ENCODE measurements around the gene IP6K3.
A peak's percentile ranks its signal among the peaks of the same experiment; 100 is the strongest.

The IP6K3 gene

GRCh38 chr6:33770124-33770832, 23.6 kb upstream of the IP6K3 start:
- ATAC-seq: no peak
- Mint-ChIP-seq H3K4me1 (peaks cover 22% of the 10 kb centered on the region), H3K9me3 (no peaks in the 10 kb centered on the region), H3K27me3 (peaks cover 39% of the 10 kb centered on the region), H3K27ac (no peak overlapping the region), H3K4me3 (no peak overlapping the region), H3K36me3 (peaks cover 31% of the 10 kb centered on the region)

- Mint-ChIP-seq H3K36me3 (peaks cover 21% of the 10 kb centered on the region), H3K4me1 (peaks cover 22% of the 10 kb centered on the region), H3K27me3 (peaks cover 48% of the 10 kb centered on the region), H3K9me3 (no peaks in the 10 kb centered on the region), H3K27ac (no peak overlapping the region), H3K4me3 (no peak overlapping the region)
- no peak for ATAC-seq
Observed at GRCh38 chr6:33769248-33769821, 22.6 kb upstream of the IP6K3 start.

- peak; percentile 66 for ATAC-seq
- Mint-ChIP-seq H3K27me3 (peaks cover 55% of the 10 kb centered on the region), H3K4me1 (peaks cover 22% of the 10 kb centered on the region), H3K9me3 (no peaks in the 10 kb centered on the region), H3K36me3 (peaks cover 18% of the 10 kb centered on the region), H3K4me3 (no peak overlapping the region), H3K27ac (no peak overlapping the region)
Observed at GRCh38 chr6:33768644-33769120, 22.0 kb upstream of the IP6K3 start.

GRCh38 chr6:33766921-33767907, 20.5 kb upstream of the IP6K3 start:
- Mint-ChIP-seq H3K4me3 (no peak overlapping the region), H3K27me3 (peaks cover 65% of the 10 kb centered on the region), H3K4me1 (peaks cover 18% of the 10 kb centered on the region), H3K9me3 (no peaks in the 10 kb centered on the region), H3K27ac (no peak overlapping the region), H3K36me3 (peaks cover 4% of the 10 kb centered on the region)
- ATAC-seq: no peak

GRCh38 chr6:33765368-33765767, 18.7 kb upstream of the IP6K3 start:
- ATAC-seq: no peak
- no peak overlapping the region for H3K4me3 Mint-ChIP-seq
- peaks cover 76% of the 10 kb centered on the region for H3K27me3 Mint-ChIP-seq
- H3K36me3 Mint-ChIP-seq: no peaks in the 10 kb centered on the region
- no peak overlapping the region for H3K27ac Mint-ChIP-seq
- no peaks in the 10 kb centered on the region for H3K9me3 Mint-ChIP-seq
- peaks cover 11% of the 10 kb centered on the region for H3K4me1 Mint-ChIP-seq

- H3K4me1 Mint-ChIP-seq: peaks cover 11% of the 10 kb centered on the region
- no peak overlapping the region for H3K4me3 Mint-ChIP-seq
- no peaks in the 10 kb centered on the region for H3K9me3 Mint-ChIP-seq
- H3K27ac Mint-ChIP-seq: no peak overlapping the region
- no peaks in the 10 kb centered on the region for H3K36me3 Mint-ChIP-seq
- ATAC-seq: no peak
- H3K27me3 Mint-ChIP-seq: peaks cover 75% of the 10 kb centered on the region
Observed at GRCh38 chr6:33764036-33764435, 17.3 kb upstream of the IP6K3 start.

GRCh38 chr6:33763483-33763882, 16.8 kb upstream of the IP6K3 start:
- H3K4me3 Mint-ChIP-seq: no peak overlapping the region
- no peak overlapping the region for H3K27ac Mint-ChIP-seq
- ATAC-seq: no peak
- no peaks in the 10 kb centered on the region for H3K36me3 Mint-ChIP-seq
- H3K9me3 Mint-ChIP-seq: no peaks in the 10 kb centered on the region
- H3K27me3 Mint-ChIP-seq: peaks cover 70% of the 10 kb centered on the region
- H3K4me1 Mint-ChIP-seq: peaks cover 7% of the 10 kb centered on the region

- Mint-ChIP-seq H3K36me3 (no peaks in the 10 kb centered on the region), H3K27me3 (peaks cover 68% of the 10 kb centered on the region), H3K27ac (no peak overlapping the region), H3K4me3 (no peak overlapping the region), H3K4me1 (peaks cover 4% of the 10 kb centered on the region), H3K9me3 (no peaks in the 10 kb centered on the region)
- no peak for ATAC-seq
Observed at GRCh38 chr6:33762713-33763112, 16.0 kb upstream of the IP6K3 start.

GRCh38 chr6:33761922-33762629, 15.4 kb upstream of the IP6K3 start:
- ATAC-seq: peak; percentile 63
- H3K4me3 Mint-ChIP-seq: no peak overlapping the region
- H3K27me3 Mint-ChIP-seq: peaks cover 68% of the 10 kb centered on the region
- no peaks in the 10 kb centered on the region for H3K9me3 Mint-ChIP-seq
- H3K36me3 Mint-ChIP-seq: no peaks in the 10 kb centered on the region
- H3K27ac Mint-ChIP-seq: no peak overlapping the region
- H3K4me1 Mint-ChIP-seq: peaks cover 4% of the 10 kb centered on the region

GRCh38 chr6:33761581-33761921, 14.8 kb upstream of the IP6K3 start:
- Mint-ChIP-seq H3K27ac (no peak overlapping the region), H3K36me3 (no peaks in the 10 kb centered on the region), H3K4me1 (peaks cover 4% of the 10 kb centered on the region), H3K4me3 (no peak overlapping the region), H3K9me3 (no peaks in the 10 kb centered on the region), H3K27me3 (peaks cover 68% of the 10 kb centered on the region)
- no peak for ATAC-seq

- Mint-ChIP-seq H3K4me1 (peaks cover 7% of the 10 kb centered on the region), H3K36me3 (no peaks in the 10 kb centered on the region), H3K4me3 (no peak overlapping the region), H3K27ac (no peak overlapping the region), H3K9me3 (no peaks in the 10 kb centered on the region), H3K27me3 (peaks cover 68% of the 10 kb centered on the region)
- ATAC-seq: no peak
Observed at GRCh38 chr6:33759887-33760629, 13.4 kb upstream of the IP6K3 start.

- Mint-ChIP-seq H3K4me3 (no peak overlapping the region), H3K9me3 (no peaks in the 10 kb centered on the region), H3K36me3 (no peaks in the 10 kb centered on the region), H3K27ac (no peak overlapping the region), H3K27me3 (peaks cover 66% of the 10 kb centered on the region), H3K4me1 (peaks cover 11% of the 10 kb centered on the region)
- ATAC-seq: no peak
Observed at GRCh38 chr6:33758815-33759216, 12.1 kb upstream of the IP6K3 start.

GRCh38 chr6:33757906-33758305, 11.2 kb upstream of the IP6K3 start:
- no peak overlapping the region for H3K4me3 Mint-ChIP-seq
- peaks cover 11% of the 10 kb centered on the region for H3K4me1 Mint-ChIP-seq
- H3K9me3 Mint-ChIP-seq: no peaks in the 10 kb centered on the region
- H3K27ac Mint-ChIP-seq: no peak overlapping the region
- no peak for ATAC-seq
- peaks cover 60% of the 10 kb centered on the region for H3K27me3 Mint-ChIP-seq
- H3K36me3 Mint-ChIP-seq: no peaks in the 10 kb centered on the region

- ATAC-seq: no peak
- Mint-ChIP-seq H3K36me3 (no peaks in the 10 kb centered on the region), H3K4me3 (no peak overlapping the region), H3K4me1 (peaks cover 8% of the 10 kb centered on the region), H3K27me3 (peaks cover 56% of the 10 kb centered on the region), H3K9me3 (no peaks in the 10 kb centered on the region), H3K27ac (no peak overlapping the region)
Observed at GRCh38 chr6:33757113-33757512, 10.4 kb upstream of the IP6K3 start.
